HepG2 (cell line): ENCODE measurements around the gene SUPT6H. TPM values are rescaled to one million over a fixed set of nuclear protein-coding genes. Genes with fewer than 3 reads are reported as not detected.

ENCODE experiments used
- BCL3 ChIP-seq: sonication (generic); formaldehyde crosslinking; IDR thresholded peaks from 2 replicates; pipeline ENCODE4 v1.5.1; 2020; ENCODE audit warnings: mild to moderate bottlenecking, missing genetic modification reagents, moderate library complexity
- BRCA1 ChIP-seq: sonication (generic); formaldehyde crosslinking; IDR thresholded peaks from 2 replicates; pipeline ENCODE4 v1.4.0; 2020; ENCODE audit warnings: missing genetic modification reagents
- CSRNP1 ChIP-seq: sonication (generic); formaldehyde crosslinking; IDR thresholded peaks from 2 replicates; pipeline ENCODE4 v1.8.1; 2023; ENCODE audit warnings: mild to moderate bottlenecking, missing genetic modification reagents
- FOXA1 ChIP-seq, 2 experiments: fragments of 450-650 bp in 1 of 2; sonication (generic) in 1 of 2; formaldehyde crosslinking in 1 of 2; IDR thresholded peaks; 2 replicates each; pipeline versions ENCODE4 v1.4.0 to v1.6.1; 2016 to 2020; ENCODE audit warnings: missing genetic modification reagents in 1 of 2
- JUND ChIP-seq: sonication (generic); formaldehyde crosslinking; IDR thresholded peaks from 2 replicates; pipeline ENCODE4 v1.8.0; 2022; ENCODE audit warnings: mild to moderate bottlenecking, missing genetic modification reagents
- MIER2 ChIP-seq: IDR thresholded peaks from 2 replicates; pipeline ENCODE4 v1.6.1; 2016; ENCODE audit warnings: missing biosample characterization, missing genetic modification reagents
- NFYC ChIP-seq: IDR thresholded peaks from 2 replicates; pipeline ENCODE4 v1.6.1; 2016; ENCODE audit warnings: missing genetic modification reagents, missing compliant biosample characterization
- TFE3 ChIP-seq: IDR thresholded peaks from 2 replicates; pipeline ENCODE4 v1.6.1; 2016
- ZBTB33 ChIP-seq: sonication (generic); formaldehyde crosslinking; IDR thresholded peaks from 2 replicates; pipeline ENCODE4 v1.4.0; 2020; ENCODE audit warnings: missing genetic modification reagents
- ZNF234 ChIP-seq: sonication (generic); formaldehyde crosslinking; conservative IDR thresholded peaks from 2 replicates; pipeline ENCODE4 v1.5.1; 2020; ENCODE audit warnings: mild to moderate bottlenecking, missing genetic modification reagents
- ZNF639 ChIP-seq: conservative IDR thresholded peaks from 2 replicates; pipeline ENCODE4 v1.6.1; 2018; ENCODE audit warnings: missing genetic modification reagents
- ZNF646 ChIP-seq: sonication (generic); formaldehyde crosslinking; IDR thresholded peaks from 2 replicates; pipeline ENCODE4 v1.9.0; 2021; ENCODE audit warnings: mild to moderate bottlenecking, missing genetic modification reagents
- ZSCAN9 ChIP-seq: IDR thresholded peaks from 2 replicates; pipeline ENCODE4 v1.6.1; 2016; ENCODE audit warnings: borderline replicate concordance
- polyA plus RNA-seq, 8 experiments: library from polyadenylated mRNA; depleted of rRNA in 3 of 8; stranded (reverse) in 7 of 8; unstranded in 1 of 8; fragments of >200 nt; fragmentation: Illumina TruSeq in 4 of 8; extraction: Trizol in 4 of 8; gene quantifications; 2 replicates each; pipeline versions ENCODE4 v1.2.1 to v1.2.3, GENCODE V29; 2011 to 2016; ENCODE audit warnings: low read depth in 4 of 8, missing spikeins in 1 of 8, mixed read lengths in 1 of 8; ENCODE audit not compliant: insufficient read depth in 1 of 8
- total RNA-seq, 5 experiments: library from RNA; depleted of rRNA; stranded (reverse); fragments of >200 nt; fragmentation: Illumina TruSeq; extraction: Trizol; gene quantifications; 2 replicates each; pipeline ENCODE4 v1.2.3, GENCODE V29; 2016; ENCODE audit warnings: low read depth in 1 of 5

The SUPT6H gene
- total and polyA plus RNA-seq, 2 of the 13 experiments (the other 11 are each of a cell fraction or from before 2014, with no cell fraction given), result 32.7 to 39.9 TPM

- no peak for TF ChIP-seq ZBTB33 (CRISPR knock-in tag)
- no peak for TF ChIP-seq ZNF639 (CRISPR knock-in tag)
- TF ChIP-seq ZSCAN9 (CRISPR knock-in tag), result peak; percentile 58; the same call in 1 of the 2 replicates
- TF ChIP-seq MIER2 (CRISPR knock-in tag), result no peak
- TF ChIP-seq FOXA1 (IDR thresholded peaks at IDR 0.05), result no peak
- TF ChIP-seq FOXA1 (CRISPR knock-in tag; IDR thresholded peaks at IDR 0.05), result peak; percentile 45
- peak; percentile 82 for TF ChIP-seq BCL3 (CRISPR knock-in tag)
- TF ChIP-seq CSRNP1 (CRISPR knock-in tag), result peak; percentile 93
- no peak for TF ChIP-seq BRCA1 (CRISPR knock-in tag)
- peak; percentile 87 for TF ChIP-seq NFYC (CRISPR knock-in tag)
- no peak for TF ChIP-seq TFE3
- no peak; the same call in 1 of the 2 replicates for TF ChIP-seq ZNF234 (CRISPR knock-in tag)
- TF ChIP-seq JUND (CRISPR knock-in tag), result no peak
- TF ChIP-seq ZNF646, result no peak
Measured at GRCh38 chr17:28644787-28645575, 17.0 kb upstream of the SUPT6H start, which contains the start of gene BLTP2 (continued).
